Colon (tissue), 2 donors: ENCODE measurements around the gene ARHGAP1.

Source experiments
- FAIRE-seq: peaks from 2 replicates; lab custom pipeline; 2012; peaks lifted over from hg19 to GRCh38; lab: Jason Lieb, UNC
- donor health status: control.
- donor health status: control.

ARHGAP1 gene

DNA sequence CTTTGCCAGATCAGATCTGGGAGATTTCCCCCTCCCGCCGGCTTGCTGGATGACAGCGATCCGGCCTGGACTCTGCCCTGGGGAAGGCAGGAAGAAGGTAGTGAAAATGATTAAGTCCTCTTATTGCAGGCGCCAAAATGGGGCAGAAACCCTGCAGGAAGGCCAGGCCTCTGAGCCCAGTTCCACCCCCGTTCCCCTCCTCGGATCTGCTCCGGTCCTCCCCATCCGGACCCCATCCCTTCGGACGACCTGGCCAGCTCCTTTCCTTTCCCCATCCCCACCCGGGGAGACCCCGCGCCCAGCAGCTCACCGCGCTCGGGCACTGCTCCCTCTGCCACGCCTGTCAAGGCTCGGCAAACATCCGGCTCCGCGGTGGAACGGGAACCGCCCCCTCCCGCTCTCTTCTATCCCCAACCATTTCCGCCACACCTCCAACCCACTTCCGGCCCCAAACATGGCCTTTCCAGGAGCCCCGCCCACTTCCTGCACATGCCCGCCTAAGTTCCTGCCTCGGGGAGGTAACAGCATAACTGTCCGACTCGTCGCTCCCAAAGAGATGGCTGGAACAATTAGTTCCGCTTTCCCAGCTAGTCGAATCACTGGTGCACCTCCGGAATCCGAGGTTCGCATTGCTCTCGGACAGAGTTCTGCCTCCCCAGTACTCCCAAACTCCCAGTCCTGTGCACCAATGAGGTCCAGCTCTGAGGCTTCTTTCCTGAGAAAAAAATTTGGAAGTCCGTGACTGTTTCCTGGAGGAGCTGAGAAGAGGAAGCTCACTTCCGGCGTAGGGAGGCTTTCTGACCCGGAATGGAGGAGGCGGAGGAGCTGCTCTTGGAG lies at the start of gene ARHGAP1, which contains the start of gene ZNF408:
TSS of gene ARHGAP1 (minus strand) at position 379 of the 837 bp plus-strand sequence. CDS start 4,512 bp downstream, outside the sequence.
TSS of gene ZNF408 (plus strand) at position 791 of the 837 bp plus-strand sequence. CDS start at position 808, 17 bp downstream.
- peak; percentile 43 for FAIRE-seq

DNA sequence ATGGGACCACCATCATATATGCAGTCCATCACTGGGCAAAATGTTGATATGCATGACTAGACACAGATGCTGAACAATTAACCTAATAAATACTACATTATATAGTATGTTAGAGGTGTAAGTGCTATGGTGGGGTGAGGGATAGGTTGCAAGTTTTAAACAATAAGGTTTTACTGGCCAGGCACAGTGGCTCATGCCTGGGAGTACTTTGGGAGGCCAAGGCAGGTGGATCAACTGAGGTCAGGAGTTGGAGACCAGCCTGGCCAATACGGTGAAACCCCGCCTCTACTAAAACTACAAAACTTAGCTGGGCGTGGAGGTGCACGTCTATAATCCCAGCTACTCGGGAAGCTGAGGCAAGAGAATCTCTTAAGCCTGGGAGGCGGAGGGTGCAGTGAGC lies 46.7 kb upstream of the ARHGAP1 start:
- no peak for FAIRE-seq

DNA sequence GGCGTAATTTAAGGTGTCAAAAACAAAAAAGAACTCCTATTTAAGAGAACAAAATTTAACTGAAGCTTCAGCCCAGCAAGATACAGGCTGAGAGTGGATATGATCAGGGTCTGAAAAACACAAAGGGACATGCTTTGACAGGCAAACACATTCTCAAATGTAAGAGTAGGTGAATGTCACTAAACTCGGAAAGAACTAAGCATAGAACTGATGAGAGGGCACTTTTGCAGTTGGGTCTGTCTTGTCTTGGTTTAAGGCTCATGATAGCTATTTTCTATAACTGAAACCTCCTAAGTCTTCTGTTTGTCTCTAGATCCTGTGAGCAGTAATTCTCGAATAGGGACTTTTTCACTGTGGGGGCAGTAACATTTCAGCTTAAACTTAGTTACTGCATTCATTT lies 45.6 kb upstream of the ARHGAP1 start:
- FAIRE-seq: no peak

DNA sequence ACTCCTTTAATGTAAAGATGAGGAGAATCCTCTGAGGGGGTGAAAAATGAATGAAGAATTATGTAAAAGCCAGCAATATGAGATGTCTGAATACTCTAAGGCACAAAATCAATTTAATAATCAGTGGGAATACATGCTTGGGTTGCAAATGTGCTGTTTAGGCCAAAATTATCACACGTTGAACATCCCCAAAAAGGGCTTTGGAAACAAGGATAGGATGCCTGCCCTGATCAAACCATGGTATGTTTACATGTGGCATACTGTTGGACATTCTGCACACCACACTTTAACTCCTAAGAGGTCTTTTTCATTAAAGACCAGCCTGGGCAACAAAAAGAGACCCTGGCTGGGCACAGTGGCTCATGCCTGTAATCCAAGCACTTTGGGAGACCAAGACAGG lies 44.9 kb upstream of the ARHGAP1 start:
- no peak for FAIRE-seq

DNA sequence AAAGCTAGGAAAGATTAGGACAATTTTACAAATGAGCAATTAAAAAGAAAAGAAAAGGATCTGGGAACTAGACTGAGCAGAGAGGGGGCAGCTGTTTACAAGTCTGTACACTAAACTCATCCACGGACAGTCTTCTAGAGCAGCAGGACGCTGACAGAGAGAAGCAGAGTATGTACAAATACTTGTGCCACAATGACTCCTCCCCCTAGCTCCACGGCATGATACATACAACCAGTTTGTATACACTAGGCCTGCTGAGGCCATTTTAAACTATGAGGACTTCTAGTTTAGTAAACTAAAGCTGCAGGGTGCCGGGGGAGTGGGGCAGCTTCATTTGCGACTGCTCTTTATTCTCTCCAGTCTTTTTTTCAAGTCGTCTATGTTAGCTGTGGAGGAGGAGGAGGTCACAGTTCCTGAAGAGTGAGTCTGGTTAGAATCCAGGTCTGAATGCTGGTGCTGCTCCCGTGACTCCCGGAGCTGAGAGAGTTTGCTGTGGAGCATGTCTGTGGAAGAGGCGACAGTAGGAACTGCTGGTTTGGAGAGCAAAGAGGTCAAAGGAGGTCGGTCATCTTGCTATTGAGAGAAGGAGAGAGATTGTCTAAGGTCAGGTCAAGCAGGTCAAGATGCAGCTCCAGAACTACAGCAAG lies 43.4 kb upstream of the ARHGAP1 start:
- no peak for FAIRE-seq

DNA sequence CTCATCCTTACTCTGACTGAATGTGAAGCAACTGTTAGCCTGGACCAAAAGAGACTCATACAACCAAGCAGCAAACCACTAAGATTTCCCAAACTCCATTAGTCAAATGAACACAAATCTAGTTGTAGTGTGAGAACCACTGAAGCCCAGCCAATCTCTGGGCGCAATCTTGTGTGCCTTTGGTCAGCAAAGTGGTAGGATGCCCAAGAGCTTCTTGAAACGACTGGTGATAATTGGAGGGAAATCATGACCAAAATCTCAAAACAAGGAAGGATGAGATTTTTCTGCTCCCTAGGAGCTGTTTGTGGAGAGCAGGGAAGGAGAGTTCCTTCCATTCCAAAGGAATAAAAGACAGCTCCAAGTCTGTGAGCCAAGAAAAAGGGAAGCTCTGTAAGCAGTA lies 42.6 kb upstream of the ARHGAP1 start:
- FAIRE-seq: no peak

DNA sequence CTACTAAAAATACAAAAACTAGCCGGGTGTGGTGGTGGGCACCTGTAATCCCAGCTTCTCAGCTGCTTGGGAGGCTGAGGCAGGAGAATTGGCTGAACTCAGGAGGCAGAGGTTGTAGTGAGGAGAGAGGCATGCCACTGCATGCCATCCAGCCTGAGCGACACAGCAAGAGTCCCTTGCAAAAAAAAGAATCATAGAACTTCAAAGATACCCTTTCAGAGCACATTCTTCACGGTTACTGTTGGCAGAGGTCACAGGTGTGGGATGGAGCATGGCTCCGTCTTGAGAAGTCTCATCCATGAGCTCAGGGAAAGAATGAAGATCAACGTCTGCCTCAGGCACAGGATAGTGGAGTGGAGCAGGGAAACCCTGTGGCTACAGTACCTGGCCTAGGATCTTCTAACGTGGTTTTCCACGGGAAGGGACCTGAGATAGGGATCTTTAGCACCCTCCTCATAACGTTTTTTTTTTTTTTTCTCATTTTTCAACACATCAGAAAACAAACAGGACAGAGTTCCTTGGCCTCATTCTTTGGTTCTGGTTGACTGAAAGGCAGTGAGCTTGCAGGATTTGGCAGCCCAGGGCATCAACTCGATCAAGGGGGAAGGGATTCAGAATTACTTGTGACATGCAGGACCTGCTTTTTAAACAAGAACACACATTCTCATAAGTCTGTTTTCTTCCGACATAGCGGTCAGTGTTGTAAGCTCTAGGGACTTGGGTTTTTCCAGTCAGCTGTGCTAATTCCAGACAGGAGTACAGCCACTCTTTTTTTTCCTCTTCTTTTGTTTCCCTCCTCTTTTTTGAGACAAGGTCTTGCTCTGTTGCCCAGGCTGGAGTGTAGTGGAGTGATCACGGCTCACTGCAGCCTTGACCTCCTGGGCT lies 41.4 kb upstream of the ARHGAP1 start:
- FAIRE-seq: no peak

DNA sequence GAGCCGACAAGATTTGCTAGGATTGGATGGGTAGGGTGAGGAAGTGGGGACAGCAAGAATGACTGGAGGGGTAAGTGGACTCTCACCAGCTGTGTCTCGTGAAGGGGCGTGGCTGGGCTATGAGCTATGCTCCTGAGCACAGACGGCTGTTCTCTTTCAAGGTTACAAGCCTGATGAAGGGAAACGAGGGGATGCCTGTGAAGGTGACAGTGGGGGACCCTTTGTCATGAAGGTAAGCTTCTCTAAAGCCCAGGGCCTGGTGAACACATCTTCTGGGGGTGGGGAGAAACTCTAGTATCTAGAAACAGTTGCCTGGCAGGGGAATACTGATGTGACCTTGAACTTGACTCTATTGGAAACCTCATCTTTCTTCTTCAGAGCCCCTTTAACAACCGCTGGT lies 38.5 kb upstream of the ARHGAP1 start:
- no peak for FAIRE-seq

DNA sequence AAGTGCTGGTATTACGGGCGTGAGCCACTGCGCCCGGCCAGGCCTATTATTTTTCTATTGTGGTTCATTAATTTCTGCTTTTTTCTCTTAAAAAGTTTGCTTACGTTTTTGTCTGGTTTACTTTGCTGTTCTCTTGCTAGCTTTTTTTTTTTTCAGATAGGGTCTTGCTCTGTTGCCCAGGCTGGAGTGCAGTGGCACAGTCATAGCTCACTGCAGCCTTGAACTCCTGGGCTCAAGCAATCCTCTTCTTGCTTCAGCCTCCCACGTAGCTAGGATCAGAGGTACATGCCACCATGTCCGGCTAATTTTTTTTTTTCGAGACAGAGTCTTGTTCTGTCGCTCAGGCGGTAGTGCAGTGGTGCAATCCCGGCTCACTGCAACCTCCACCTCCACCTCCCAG lies 37.3 kb upstream of the ARHGAP1 start:
- no peak for FAIRE-seq

DNA sequence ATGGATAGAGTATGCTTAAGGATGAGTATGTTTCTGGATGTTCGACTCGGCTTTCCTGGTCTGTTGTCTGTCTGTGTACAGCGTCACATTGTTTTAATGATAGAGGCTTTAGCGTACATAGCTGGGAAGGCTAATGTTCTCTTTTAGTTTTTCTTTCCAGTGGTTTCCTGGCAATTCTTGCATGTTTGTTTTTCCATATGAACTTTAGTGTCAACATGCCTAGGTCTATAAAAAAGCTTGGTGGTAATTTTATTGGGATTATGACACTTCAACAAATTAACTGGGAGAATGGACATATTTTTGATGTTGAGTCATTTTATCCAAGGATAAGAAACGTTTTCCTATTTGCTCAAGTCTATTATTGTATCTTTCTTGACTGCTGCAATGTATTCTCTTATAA lies 36.2 kb upstream of the ARHGAP1 start:
- FAIRE-seq: no peak

DNA sequence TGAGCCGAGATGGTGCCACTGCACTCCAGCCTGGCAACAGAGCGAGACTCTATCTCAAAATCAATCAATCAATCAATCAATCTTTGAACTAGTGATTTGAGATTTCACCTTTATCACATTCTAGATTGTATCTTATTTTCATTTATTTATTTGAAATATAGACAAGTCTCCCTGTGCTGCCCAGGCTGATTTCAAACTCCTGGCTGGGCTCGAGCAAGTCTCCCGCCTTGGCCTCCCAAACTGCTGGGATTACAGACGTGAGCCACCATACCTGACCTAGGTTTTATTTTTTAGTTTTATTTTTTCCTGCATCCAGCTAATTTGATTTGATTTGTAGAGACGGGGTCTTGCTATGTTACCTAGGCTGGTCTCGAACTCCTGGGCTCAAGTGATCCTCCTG lies 35.7 kb upstream of the ARHGAP1 start:
- no peak for FAIRE-seq

DNA sequence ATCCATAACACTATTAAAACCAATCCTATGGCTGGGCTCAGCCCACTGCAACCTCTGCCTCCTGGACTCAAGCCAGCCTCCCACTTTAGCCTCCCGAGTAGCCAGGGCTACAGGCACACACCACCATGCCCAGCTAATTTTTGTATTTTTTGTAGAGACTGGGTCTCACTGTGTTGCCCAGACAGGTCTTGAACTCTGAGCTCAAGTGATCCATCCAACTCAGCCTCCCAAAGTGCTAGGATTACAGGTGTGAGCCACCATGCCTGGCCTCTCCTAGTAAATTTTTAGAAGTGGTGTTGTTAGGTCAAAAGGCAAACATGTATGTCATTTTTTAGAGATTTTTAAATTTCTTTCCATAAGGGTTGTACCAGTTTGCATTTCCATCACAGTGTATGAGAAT lies 32.8 kb upstream of the ARHGAP1 start:
- FAIRE-seq: no peak

DNA sequence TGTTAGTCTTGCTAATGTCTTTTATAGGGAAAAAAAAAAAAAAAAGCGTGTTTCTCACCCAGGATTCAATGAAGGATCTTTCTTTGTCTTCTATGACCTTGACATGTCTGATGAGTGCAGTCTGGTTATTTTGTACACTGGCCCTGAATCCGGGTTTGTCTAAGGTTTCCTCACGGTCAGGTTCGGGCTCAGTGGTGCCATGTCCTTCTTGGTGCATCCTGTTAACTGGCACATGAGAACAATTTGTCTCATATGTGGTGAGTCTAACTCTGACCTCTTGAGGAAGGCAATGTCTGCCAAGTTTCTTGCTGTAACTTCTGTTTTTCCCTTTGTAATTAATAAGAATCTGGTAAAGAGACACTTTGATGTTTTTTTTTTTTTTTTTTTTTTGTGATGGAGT lies 31.1 kb upstream of the ARHGAP1 start:
- FAIRE-seq: no peak

DNA sequence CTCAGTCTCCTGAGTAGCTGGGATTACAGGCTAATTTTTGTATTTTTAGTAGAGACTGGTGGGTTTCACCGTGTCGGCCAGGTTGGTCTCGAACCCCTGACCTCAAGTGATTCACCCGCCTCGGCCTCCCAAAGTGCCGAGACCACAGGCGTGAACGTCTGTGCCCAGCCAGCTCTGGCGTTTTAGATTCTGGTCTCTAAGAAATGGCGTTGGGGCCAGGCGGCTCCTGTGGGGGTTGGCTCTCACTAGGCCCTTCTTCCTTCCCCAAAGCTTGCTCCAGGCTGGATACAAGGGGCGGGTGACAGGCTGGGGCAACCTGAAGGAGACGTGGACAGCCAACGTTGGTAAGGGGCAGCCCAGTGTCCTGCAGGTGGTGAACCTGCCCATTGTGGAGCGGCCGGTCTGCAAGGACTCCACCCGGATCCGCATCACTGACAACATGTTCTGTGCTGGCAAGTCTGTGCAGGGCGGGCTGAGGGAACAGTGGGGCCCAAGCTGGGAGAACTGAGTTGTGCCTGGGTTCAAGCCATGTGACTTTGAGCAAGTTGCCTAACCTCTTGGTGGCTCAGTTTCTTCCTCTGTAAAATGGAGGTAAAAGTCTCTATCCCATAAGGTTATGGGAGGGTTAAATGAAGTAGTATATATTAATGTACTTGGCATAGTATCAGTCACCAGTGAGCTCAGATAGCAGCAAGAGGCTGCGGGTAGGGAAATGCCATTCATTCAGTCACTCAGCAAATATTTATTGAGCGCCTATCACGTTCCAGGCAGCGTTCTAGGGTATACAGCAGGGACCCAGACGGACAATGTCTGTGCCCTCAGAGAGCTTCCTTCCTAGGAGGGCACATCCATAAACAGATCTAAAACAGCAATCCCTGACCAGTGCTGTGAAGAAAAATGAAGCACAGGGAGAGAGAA lies 28.9 kb upstream of the ARHGAP1 start:
- no peak for FAIRE-seq

DNA sequence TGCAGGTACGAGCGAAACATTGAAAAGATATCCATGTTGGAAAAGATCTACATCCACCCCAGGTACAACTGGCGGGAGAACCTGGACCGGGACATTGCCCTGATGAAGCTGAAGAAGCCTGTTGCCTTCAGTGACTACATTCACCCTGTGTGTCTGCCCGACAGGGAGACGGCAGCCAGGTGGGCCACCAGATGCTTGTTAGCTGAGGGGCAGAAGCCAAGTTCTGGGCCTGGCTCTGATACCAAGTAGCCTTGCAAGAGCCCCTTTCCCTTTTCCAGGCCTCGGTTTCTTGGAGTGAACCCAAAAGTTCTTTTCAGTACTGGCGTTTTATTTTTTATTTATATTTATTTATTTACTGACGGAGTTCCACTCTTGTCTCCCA lies 28.2 kb upstream of the ARHGAP1 start:
- no peak for FAIRE-seq

DNA sequence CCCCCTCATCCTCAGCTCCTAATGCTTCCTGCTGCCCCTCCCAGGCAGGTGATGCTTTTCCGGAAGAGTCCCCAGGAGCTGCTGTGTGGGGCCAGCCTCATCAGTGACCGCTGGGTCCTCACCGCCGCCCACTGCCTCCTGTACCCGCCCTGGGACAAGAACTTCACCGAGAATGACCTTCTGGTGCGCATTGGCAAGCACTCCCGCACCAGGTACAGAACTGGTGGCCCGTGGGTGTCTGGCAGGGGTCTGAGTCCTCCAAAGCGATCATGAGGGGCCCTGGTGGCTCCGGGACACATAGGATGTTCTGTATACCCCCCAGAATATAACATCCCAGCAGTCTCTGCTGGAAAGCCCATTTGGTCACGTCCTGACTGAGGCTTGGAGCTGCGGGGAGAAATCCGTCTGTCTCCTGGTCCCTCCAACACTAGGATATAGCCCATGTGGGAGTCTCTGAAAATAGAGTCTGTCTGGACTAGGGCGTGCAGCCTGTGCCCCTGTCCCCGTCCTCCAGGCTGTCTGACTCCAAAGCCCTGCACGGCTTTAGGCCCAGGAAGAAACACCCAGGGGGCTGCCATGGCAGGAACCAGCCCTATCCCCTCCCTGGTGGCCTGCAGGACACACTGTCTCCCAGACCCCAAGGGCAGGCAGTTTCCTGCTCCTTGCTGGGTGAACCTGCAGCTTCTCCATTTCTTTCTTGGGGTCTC lies 27.7 kb upstream of the ARHGAP1 start:
- no peak for FAIRE-seq

DNA sequence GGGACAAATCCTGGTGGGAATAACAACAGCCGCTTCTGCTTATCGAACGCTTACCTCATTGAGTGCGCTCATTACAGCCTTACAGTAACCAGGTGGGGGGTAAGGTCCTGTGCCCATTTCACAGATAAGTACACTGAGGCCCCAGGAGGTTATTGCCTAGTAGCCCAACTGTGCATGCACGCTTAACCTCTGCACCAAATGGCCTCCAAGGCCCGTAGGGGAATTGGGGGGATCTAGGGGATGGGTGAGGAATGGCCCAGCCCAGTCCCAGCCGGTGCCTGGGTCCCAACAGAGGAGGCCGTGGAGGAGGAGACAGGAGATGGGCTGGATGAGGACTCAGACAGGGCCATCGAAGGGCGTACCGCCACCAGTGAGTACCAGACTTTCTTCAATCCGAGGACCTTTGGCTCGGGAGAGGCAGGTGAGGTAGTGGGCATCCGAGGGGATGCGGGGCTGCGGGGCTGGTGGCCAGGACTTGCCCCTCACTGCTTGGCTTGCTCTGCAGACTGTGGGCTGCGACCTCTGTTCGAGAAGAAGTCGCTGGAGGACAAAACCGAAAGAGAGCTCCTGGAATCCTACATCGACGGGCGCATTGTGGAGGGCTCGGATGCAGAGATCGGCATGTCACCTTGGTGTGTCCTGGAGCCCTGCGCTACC lies 25.9 kb upstream of the ARHGAP1 start:
- FAIRE-seq: no peak

DNA sequence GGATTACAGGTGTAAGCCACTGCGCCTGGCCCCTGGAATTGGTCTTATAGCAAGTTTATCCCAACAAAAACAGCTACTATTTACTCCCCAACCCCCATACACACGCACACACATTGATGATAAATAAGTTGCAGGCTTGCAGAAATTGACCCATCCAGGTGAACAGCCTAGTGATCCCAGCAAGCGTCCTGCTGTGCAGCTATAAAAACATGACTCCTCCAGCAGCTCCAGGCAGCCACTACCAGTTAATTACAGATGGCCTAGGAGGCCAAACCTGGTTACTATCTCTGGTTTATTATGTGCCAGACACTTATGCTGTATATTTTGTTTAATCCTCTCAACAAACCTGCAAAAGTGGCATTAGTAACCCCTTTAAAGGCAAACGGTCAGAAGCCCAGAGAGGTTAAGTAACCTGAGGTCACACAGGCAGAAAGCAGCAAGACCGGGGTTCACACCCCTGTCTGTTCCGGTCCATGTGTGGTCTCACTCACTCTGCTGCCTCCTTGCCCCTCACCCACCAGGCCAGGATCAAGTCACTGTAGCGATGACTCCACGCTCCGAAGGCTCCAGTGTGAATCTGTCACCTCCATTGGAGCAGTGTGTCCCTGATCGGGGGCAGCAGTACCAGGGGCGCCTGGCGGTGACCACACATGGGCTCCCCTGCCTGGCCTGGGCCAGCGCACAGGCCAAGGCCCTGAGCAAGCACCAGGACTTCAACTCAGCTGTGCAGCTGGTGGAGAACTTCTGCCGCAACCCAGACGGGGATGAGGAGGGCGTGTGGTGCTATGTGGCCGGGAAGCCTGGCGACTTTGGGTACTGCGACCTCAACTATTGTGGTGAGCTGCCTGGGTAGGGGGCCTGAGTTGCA lies 25.2 kb upstream of the ARHGAP1 start:
- no peak for FAIRE-seq

DNA sequence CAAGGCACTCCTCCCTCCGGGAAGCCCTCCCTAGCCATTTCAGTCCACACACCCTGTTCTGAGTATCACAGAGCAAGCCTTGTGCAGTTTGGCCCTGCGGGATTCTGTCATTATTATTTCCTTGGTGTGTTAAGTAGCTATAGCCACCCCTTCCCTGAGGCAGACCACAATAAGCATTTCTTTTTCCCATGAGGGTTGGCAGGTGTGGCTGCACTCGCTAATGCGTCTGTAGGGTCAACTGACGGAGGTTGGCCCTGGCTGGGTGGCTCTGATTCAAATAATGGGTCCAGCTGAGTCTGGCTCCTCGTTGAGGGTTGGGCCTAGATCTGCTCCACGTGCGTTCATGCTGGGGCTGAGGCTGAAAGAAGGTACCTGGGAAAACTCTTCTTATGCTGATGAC lies 23.7 kb upstream of the ARHGAP1 start:
- FAIRE-seq: no peak

DNA sequence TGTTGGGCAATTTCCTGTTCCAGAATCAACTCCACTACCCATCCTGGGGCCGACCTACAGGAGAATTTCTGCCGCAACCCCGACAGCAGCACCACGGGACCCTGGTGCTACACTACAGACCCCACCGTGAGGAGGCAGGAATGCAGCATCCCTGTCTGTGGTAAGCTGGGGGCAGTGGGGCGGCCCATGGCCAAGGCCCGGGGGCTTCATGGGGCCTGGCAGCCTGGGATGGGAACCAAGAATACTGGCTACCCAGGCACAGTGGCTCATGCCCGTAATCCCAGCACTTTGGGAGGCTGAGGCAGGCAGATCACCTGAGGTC lies 22.9 kb upstream of the ARHGAP1 start:
- FAIRE-seq: no peak
